GM10248 (cell line): ENCODE results near the gene FXYD6.

ENCODE experiments used
- CTCF ChIA-PET: fragments of 300-600 bp; sonication (Branson Sonifier 250); formaldehyde crosslinking; extraction: SDS; loops from one replicate; lab custom pipeline; 2021; ENCODE audit warnings: antibody characterized with exemption; lab: Yijun Ruan, JAX
- POLR2A ChIA-PET: fragments of 350-650 bp; sonication (Branson Sonifier 250); formaldehyde crosslinking; extraction: SDS; loops from one replicate; lab custom pipeline; 2020; ENCODE audit warnings: antibody characterized with exemption; lab: Yijun Ruan, JAX
- DNase-seq: peaks from one replicate; pipeline ENCODE4 v3.0.0; 2012; ENCODE audit errors: extremely low spot score
- CTCF ChIP-seq: IDR thresholded peaks from 2 replicates; pipeline ENCODE4 v1.5.1; 2012; ENCODE audit warnings: mild to moderate bottlenecking, low read depth; ENCODE audit errors: extremely low read depth, missing control alignments, control extremely low read depth

FXYD6 gene

DNA sequence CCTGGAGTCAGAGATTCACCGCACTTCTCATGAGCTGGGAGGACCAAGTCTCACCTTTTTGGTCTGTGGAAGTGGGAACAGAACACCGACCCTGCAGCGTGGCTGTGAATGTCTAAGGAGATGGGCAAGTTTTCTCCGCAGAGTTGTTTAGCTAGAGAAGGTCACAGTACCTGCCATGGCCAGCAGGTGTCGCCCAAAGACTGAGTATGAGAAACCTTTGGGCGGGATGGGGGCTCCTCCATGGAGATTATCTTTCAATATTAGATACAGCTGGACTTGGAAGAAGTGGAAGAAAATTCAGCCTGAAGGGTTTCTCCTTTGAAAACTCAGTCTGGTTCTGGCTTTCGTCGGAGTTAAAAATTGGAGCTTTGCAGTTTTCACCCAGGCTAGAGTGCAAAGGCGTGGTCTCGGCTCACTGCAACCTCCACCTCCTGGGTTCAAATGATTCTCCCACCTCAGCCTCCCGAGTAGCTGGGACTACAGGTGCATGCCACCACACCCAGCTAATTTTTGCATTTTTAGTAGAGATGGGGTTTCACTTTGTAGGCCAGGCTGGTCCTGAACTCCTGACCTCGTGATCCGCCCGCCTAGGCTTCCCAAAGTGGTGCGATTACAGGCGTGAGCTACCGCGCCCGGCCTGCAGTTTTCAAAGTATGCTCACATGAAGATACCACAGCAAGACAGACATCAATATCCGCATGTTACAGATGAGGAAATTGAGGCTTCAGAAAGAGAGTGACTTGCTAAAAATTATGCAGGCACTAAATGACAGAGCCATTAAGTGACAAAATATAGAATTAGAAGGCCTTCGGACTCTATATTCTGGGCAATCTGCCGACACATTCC, 68.8 kb downstream of the FXYD6 start:
- peak; percentile 87 for TF ChIP-seq CTCF

DNA sequence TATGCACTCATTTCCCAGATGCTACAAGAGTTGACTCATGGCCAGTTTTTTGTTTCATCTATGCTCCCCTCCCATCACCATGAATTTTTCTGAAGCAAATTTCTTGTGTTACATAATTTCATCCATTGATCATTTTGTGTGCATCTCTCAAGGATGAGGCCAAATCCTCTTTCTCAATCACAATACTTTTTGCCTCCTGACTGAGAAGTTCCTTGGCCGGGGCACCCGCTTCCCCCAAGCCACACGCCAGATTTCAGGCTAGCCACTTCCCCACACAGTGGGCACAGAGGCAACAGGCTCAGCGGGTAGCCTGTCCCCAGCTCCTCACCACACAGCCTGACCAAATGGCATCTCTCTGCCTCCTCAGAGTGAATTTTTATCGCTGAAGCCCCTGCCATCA, 69.6 kb downstream of the FXYD6 start:
- DNase-seq, result no peak
- CTCF ChIA-PET, result interaction anchor here (0.7 to 14.4 kb wide), 49 partner anchors 8 to 559 kb away, joined by 3 to 344 read pairs (median 4); partner anchors contain the start of gene FXYD2
- TF ChIP-seq CTCF, result no peak
- POLR2A ChIA-PET, result interaction anchor here (1.1 kb wide), 1 partner anchor 11 kb away, joined by 3 read pairs; no protein-coding TSS in a partner anchor

More for the DNA sequence above, 68.8 kb downstream of the FXYD6 start:
- POLR2A ChIA-PET, result interaction anchor here (0.6 to 1.8 kb wide), 3 partner anchors 9 to 135 kb away, joined by 3 to 5 read pairs (median 4); no protein-coding TSS in a partner anchor
- DNase-seq, result peak; percentile 78
- CTCF ChIA-PET, result interaction anchor here (0.7 to 14.4 kb wide), 64 partner anchors 9 to 558 kb away, joined by 3 to 344 read pairs (median 4); partner anchors contain the start of gene FXYD2

- no peak for TF ChIP-seq CTCF
- ChIA-PET POLR2A (no interaction called here), CTCF (interaction anchor here (1.0 to 14.4 kb wide), 5 partner anchors 16 to 248 kb away, joined by 3 to 344 read pairs (median 116); partner anchors contain the start of gene FXYD2)
- DNase-seq, result no peak
Measured at GRCh38 chr11:117805045-117805444, 71.4 kb downstream of the FXYD6 start.

GRCh38 chr11:117803896-117804295, 72.6 kb downstream of the FXYD6 start:
- no peak for TF ChIP-seq CTCF
- DNase-seq, result no peak
- ChIA-PET POLR2A (no interaction called here), CTCF (interaction anchor here (9.8 to 14.4 kb wide), 3 partner anchors 18 to 249 kb away, joined by 116 to 344 read pairs (median 144); partner anchors contain the start of gene FXYD2)

GRCh38 chr11:117799634-117800033, 76.8 kb downstream of the FXYD6 start:
- no peak for DNase-seq
- POLR2A ChIA-PET, result no interaction called here
- CTCF ChIA-PET, result interaction anchor here (0.7 to 14.4 kb wide), 5 partner anchors 22 to 373 kb away, joined by 3 to 344 read pairs (median 10); partner anchors contain the start of gene FXYD2
- no peak for TF ChIP-seq CTCF

GRCh38 chr11:117796872-117797529, 79.5 kb downstream of the FXYD6 start, which contains the start of gene DSCAML1:
Gene DSCAML1, minus strand, starts transcription at chr11:117797216. Its CDS starts 137 bp downstream, at chr11:117797079.
- DNase-seq, result peak; percentile 31
- ChIA-PET POLR2A (no interaction called here), CTCF (interaction anchor here (0.7 to 14.4 kb wide), 3 partner anchors 10 to 371 kb away, joined by 4 to 344 read pairs (median 5); partner anchors contain the start of gene FXYD2)
- TF ChIP-seq CTCF, result no peak
